Pancreas (tissue), 10 donors: ENCODE measurements around the gene METTL1. TPM values are rescaled to one million over a fixed set of nuclear protein-coding genes. Genes with fewer than 3 reads are reported as not detected.
"Not testable (repeated sequence)": the region's sequence is repeated elsewhere in the genome, so short reads cannot be mapped to it uniquely, and the experiment has no call there.

ENCODE experiments used
- ATAC-seq, 4 donors: fragments of 200-7000 bp; cut with Tn5 transposase; one replicate each; pipeline versions ENCODE4 v1.8.0 to v1.9.1; 2020; ENCODE audit warnings: mild to moderate bottlenecking in 4 of 4, moderate library complexity in 4 of 4
- DNase-seq, 6 donors: peaks; one replicate each; pipeline ENCODE4 v3.0.0-alpha.2; 2020
- FAIRE-seq: peaks from 2 replicates; lab custom pipeline; 2012; peaks lifted over from hg19 to GRCh38; lab: Jason Lieb, UNC
- H3K27ac ChIP-seq, 4 donors: fragments of 200-600 bp; sonication (generic); 1 replicate in 3 of 4; 2 replicates in 1 of 4; pipeline versions ENCODE4 v1.5.0 to v1.8.0; 2020
- H3K27me3 ChIP-seq, 4 donors: fragments of 200-600 bp; one replicate each; pipeline ENCODE4 v1.8.0; 2021
- H3K36me3 ChIP-seq, 3 donors: fragments of 200-600 bp; sonication (generic) in 1 of 3; one replicate each; pipeline versions ENCODE4 v1.5.0 to v1.8.0; 2020 to 2021
- H3K4me1 ChIP-seq, 3 donors: fragments of 200-600 bp; one replicate each; pipeline ENCODE4 v1.8.0; 2021
- H3K4me3 ChIP-seq, 4 donors: fragments of 200-600 bp; sonication (generic) in 2 of 4; one replicate each; pipeline versions ENCODE4 v1.5.0 to v1.8.0; 2020 to 2021
- H3K9me3 ChIP-seq, 4 donors: fragments of 200-600 bp; one replicate each; pipeline ENCODE4 v1.8.0; 2021
- WGBS, 2 donors: extraction: QIAGEN DNeasy Blood & Tissue Kit; methylation state at CpG; one replicate each; pipeline ENCODE4 v1.1.7; 2013; 5-methylcytosine and 5-hydroxymethylcytosine counted together
- intact Hi-C, 3 donors: fragments of 100-400 bp; cut with DNase I; formaldehyde crosslinking; loops; one replicate each; pipeline versions ENCODE4 v1.11.1 to v1.14.2; 2022
- polyA plus RNA-seq, 2 donors: library from polyadenylated mRNA; stranded (reverse); fragments of 200-250 nt; gene quantifications; one replicate each; pipeline ENCODE4 v1.2.3, GENCODE V29; 2013
- total RNA-seq, 6 donors: library from RNA; stranded (reverse); fragmentation: NEBNext Ultra II Directional in 4 of 6; extraction: Animal tissue kit (Norgen Biotek cat#: 25700) in 4 of 6; gene quantifications; one replicate each; pipeline versions ENCODE4 v1.2.1 to v1.2.4, GENCODE V29; 2021 to 2023
- TF ChIP-seq, protein P1 (sequence below), 4 donors: fragments of 200-600 bp; sonication (generic) in 3 of 4; IDR thresholded peaks; one replicate each; pipeline versions ENCODE4 v1.5.0 to v1.8.0; 2021; ENCODE audit warnings: antibody characterized with exemption in 4 of 4
- donor health status: healthy with polysubstance abuse.
- donor health status: DM: no; HTN: no; CAD: no; lungs with moderate emphysema.
- donor health status: DM: no; HTN: no; CAD: no.
- donor health status: control.
- donor health status: control.
- donor health status: Bipolar disorder and iron deficiency.
- donor health status: DM: yes; HTN: yes; CAD: no.
- donor health status: DM: no; HTN: no; CAD: no.
- donor health status: DM: no; HTN: no; CAD: no.
- donor health status: DM: yes; HTN: yes; CAD: no.

Gene METTL1
- total and polyA plus RNA-seq, 8 donors: 11.5 to 55.9 (median 23.0) TPM

DNA sequence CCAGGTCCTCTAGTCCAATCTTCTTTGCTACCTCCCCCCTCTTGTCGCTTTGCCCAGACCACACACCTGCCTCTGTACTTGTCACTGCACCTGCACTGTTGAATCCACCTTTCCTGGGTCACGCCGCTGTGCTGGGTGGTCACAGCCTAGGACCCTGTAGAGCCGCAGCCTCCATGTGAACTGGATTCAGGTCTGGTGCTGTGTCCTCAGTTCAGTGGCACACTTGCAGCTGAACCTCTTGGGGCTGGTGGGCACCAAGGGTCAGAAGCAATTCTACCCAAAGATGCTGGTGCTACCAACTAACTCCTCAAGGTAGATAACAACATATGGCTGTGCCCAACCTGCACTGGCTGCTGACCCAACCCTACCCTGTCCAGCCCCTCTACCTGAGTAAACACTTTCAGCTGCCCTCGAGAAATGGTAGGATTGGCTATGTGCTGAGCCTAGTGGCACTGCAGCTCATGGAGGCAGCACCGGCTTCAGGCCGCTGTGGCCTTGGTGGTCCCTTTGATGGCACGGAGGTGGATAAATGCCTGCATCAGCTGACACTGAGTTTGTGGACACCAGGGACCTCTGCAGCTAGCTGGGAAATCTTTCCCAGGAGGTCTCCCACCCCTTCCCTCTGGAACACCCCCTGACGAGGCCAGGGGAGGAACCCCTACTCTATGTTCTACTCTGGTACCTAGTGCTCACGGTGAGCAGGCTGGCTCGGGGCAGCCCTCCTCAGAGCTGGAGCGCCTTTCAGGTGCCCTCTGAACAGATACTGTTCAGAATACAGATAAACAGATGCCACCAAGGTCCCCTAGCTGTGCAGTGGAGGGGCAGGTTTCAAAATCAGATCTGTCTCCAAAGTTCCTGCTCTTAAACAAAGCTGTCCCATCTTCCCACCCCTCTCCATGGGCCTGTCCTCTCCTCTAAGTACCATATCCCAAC lies 47.6 kb downstream of the METTL1 start:
- DNase-seq (no peak), ATAC-seq (no peak), FAIRE-seq (no peak)
- no peaks in the 10 kb centered on the region for H3K27me3 ChIP-seq
- no peaks in the 10 kb centered on the region for H3K4me1 ChIP-seq
- WGBS, 2 donors: 60 to 64% methylated on average over 12 of the region's 12 CpGs
- H3K36me3 ChIP-seq: peaks cover 0 to 15% (median 6%) of the 10 kb centered on the region in 3 donors
- no peak overlapping the region for H3K4me3 ChIP-seq
- no peaks in the 10 kb centered on the region for H3K9me3 ChIP-seq
- TF ChIP-seq, protein P1, sequence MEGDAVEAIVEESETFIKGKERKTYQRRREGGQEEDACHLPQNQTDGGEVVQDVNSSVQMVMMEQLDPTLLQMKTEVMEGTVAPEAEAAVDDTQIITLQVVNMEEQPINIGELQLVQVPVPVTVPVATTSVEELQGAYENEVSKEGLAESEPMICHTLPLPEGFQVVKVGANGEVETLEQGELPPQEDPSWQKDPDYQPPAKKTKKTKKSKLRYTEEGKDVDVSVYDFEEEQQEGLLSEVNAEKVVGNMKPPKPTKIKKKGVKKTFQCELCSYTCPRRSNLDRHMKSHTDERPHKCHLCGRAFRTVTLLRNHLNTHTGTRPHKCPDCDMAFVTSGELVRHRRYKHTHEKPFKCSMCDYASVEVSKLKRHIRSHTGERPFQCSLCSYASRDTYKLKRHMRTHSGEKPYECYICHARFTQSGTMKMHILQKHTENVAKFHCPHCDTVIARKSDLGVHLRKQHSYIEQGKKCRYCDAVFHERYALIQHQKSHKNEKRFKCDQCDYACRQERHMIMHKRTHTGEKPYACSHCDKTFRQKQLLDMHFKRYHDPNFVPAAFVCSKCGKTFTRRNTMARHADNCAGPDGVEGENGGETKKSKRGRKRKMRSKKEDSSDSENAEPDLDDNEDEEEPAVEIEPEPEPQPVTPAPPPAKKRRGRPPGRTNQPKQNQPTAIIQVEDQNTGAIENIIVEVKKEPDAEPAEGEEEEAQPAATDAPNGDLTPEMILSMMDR (IDR thresholded peaks at IDR 0.05): no peak
- intact Hi-C loops: no loop called here
- H3K27ac ChIP-seq: no peak overlapping the region

DNA sequence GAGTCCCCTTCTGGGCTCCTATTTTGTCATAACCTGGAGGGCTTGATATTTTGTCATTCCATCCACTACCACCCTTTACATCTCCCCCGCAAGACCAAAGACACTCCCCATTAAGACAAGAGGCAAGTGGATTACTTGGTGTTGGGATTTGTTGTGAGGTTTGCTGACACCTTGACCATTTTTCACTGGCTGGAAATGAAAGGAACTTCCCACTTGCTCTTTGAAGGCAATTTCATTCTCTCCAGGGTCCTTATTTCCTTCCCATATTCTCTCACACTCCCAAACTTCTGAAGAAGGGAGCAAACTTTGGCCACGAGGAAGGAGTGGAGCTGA lies 48.3 kb downstream of the METTL1 start:
- intact Hi-C loops: no loop called here
- no peaks in the 10 kb centered on the region for H3K4me1 ChIP-seq
- WGBS, 2 donors: 58 to 63% methylated on average over 2 of the region's 2 CpGs
- ATAC-seq: no peak
- H3K9me3 ChIP-seq: no peaks in the 10 kb centered on the region
- no peak overlapping the region for H3K27ac ChIP-seq
- no peak overlapping the region for H3K4me3 ChIP-seq
- no peak for FAIRE-seq
- no peak for DNase-seq
- no peaks in the 10 kb centered on the region for H3K27me3 ChIP-seq
- peaks cover 4 to 22% (median 13%) of the 10 kb centered on the region in 3 donors for H3K36me3 ChIP-seq
- TF ChIP-seq, protein P1 (IDR thresholded peaks at IDR 0.05): no peak

DNA sequence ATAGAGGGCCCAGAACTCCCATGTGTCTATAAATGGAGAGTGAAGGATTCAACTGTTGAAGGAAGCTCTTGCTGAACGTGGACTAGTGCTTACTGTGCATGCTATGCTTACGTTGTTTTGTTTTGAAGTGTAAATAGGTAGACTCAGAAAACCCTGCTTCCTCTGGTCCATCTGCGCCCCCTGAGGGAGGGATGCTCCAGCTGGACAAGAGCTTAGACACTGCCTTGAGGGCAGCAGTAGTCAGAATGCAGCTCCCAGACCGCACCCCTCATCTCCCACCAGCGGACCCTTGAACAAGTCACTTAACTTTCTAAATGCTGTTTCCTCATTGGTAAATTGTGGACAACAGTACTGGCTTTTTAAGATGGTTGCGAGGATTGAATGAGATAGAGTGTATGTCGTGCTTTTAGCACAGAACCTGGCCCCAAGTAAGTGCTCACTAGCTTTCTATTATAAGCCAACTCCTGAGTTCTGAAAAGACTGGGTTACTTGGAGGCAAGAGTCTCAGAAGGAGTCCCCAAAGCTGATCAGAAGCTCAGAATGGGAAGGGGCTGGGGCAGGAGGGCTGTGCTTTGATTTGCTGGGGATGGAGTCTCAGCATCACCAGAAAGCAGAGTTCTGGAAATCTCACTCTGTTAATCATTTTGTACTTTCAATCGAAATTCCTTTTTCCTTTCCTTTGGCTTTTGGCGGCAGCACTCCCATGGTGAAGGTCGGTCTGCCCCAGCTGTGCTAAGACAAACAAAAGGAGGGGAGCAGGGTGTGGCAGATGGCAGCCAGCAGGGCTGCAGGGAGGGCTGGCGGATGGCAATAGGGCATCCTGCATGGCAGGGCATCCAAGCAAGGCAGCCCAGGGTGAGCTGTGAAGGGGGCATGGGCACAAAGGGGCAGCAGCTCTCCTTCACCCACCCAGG lies 48.9 kb downstream of the METTL1 start:
- intact Hi-C loops: no loop called here
- no peak overlapping the region for H3K27ac ChIP-seq
- ATAC-seq (no peak), DNase-seq (no peak), FAIRE-seq (no peak)
- peaks cover 10 to 28% (median 19%) of the 10 kb centered on the region in 3 donors for H3K36me3 ChIP-seq
- no peaks in the 10 kb centered on the region for H3K27me3 ChIP-seq
- no peak overlapping the region for H3K4me3 ChIP-seq
- 44 to 48% methylated on average over 11 of the region's 11 CpGs for WGBS, 2 donors
- no peaks in the 10 kb centered on the region for H3K4me1 ChIP-seq
- TF ChIP-seq, protein P1 (IDR thresholded peaks at IDR 0.05): no peak
- no peaks in the 10 kb centered on the region for H3K9me3 ChIP-seq

DNA sequence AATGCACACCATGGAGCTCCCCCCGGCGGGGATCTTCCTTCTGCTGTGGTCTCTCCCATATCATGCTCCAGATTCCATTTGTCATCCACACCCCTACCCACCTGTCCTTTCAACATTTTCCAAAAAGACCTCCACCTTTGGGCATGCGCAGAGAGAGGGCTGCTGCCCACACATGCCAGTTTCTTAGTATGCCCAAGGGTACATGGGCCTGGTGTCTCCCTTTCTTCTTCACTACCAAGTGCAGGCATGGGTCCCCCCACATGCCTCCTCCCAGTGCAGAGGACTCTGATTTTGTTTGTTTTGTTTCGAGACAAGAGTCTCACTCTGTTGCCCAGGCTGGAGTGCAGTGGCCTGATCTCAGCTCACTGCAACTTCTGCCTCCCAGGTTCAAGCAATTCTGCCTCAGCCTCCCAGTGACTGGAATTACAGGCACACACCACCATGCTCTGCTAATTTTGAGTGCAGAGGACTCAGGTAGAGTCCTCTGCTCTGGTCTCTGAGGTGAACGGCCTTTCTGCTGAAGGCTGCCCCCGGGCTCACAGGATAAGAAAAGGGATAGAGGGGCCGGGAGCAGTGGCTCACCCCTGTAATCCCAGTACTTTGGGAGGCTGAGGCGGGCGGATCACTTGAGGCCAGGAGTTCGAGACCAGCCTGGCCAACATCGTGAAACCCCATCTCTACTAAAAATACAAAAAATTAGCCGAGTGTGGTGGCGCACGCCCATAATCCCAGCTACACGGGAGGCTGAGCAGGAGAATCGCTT lies 49.9 kb downstream of the METTL1 start:
- H3K27ac ChIP-seq, FAIRE-seq, ATAC-seq, H3K4me3 ChIP-seq, H3K9me3 ChIP-seq, intact Hi-C loops, H3K27me3 ChIP-seq, H3K4me1 ChIP-seq, DNase-seq: not testable (repeated sequence)
- 92 to 97% methylated on average over 16 of the region's 16 CpGs for WGBS, 2 donors
- peaks cover 10 to 35% (median 26%) of the 10 kb centered on the region in 3 donors for H3K36me3 ChIP-seq
